ENCODE data around the gene IPO9. TPM values are rescaled to one million over a fixed set of nuclear protein-coding genes. Genes with fewer than 3 reads are reported as not detected.

Gene IPO9
- total RNA-seq, 1 donor from 2014 or later: 10.3 TPM

GRCh38 chr1:201810466-201811216 is 18.3 kb upstream of the IPO9 start:
- H3K36me3 ChIP-seq (ENCODE audit: control insufficient read depth, insufficient read depth, low read length): peaks cover 33% of the 10 kb centered on the region
- FAIRE-seq (no peak), DNase-seq (ENCODE audit: low read depth) (no peak)
- H3K27me3 ChIP-seq (ENCODE audit: control insufficient read depth, insufficient read depth, low read length): no peaks in the 10 kb centered on the region
- no peak for TF ChIP-seq CTCF (IDR thresholded peaks at IDR 0.05; ENCODE audit: insufficient read depth, low read length, severe bottlenecking)
- H3K4me3 ChIP-seq (ENCODE audit: low read depth, low read length): no peak overlapping the region

GRCh38 chr1:201813226-201813625 is 15.7 kb upstream of the IPO9 start:
- H3K36me3 ChIP-seq (ENCODE audit: control insufficient read depth, insufficient read depth, low read length): peaks cover 30% of the 10 kb centered on the region
- H3K27me3 ChIP-seq (ENCODE audit: control insufficient read depth, insufficient read depth, low read length): no peaks in the 10 kb centered on the region
- no peak for FAIRE-seq
- DNase-seq (ENCODE audit: low read depth): no peak
- no peak overlapping the region for H3K4me3 ChIP-seq (ENCODE audit: low read depth, low read length)
- TF ChIP-seq CTCF (IDR thresholded peaks at IDR 0.05; ENCODE audit: insufficient read depth, low read length, severe bottlenecking): no peak

DNA sequence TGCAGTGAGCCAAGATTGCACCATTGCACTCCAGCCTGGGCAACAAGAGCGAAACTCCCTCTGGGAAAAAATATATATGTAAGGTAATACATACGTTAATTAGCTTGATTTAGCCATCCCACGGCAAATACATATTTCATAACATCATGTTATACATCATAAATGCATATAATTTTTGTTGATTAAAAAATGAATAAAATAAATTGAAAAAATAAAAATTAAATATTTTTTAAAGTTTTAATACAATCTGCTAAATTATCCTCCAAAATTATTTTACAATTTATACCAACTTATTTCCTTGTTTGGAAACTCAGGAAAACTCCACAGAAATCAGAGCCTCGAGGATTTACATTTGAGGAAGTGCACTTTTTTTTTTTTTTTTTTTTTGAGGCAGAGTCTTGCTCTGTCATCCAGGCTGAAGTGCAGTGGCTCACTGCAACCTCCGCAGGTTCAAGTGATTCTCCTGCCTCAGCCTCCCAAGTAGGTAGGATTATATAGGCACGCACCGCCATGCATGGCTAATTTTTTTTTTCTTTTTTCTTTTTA is 12.6 kb upstream of the IPO9 start:
- no peak for FAIRE-seq
- no peak overlapping the region for H3K4me3 ChIP-seq (ENCODE audit: low read depth, low read length)
- peaks cover 18% of the 10 kb centered on the region for H3K36me3 ChIP-seq (ENCODE audit: control insufficient read depth, insufficient read depth, low read length)
- no peak for DNase-seq (ENCODE audit: low read depth)
- H3K27me3 ChIP-seq (ENCODE audit: control insufficient read depth, insufficient read depth, low read length): no peaks in the 10 kb centered on the region
- no peak for TF ChIP-seq CTCF (IDR thresholded peaks at IDR 0.05; ENCODE audit: insufficient read depth, low read length, severe bottlenecking)

GRCh38 chr1:201818971-201819750 is 9.8 kb upstream of the IPO9 start:
- H3K27me3 ChIP-seq (ENCODE audit: control insufficient read depth, insufficient read depth, low read length): no peaks in the 10 kb centered on the region
- no peak for FAIRE-seq

DNA sequence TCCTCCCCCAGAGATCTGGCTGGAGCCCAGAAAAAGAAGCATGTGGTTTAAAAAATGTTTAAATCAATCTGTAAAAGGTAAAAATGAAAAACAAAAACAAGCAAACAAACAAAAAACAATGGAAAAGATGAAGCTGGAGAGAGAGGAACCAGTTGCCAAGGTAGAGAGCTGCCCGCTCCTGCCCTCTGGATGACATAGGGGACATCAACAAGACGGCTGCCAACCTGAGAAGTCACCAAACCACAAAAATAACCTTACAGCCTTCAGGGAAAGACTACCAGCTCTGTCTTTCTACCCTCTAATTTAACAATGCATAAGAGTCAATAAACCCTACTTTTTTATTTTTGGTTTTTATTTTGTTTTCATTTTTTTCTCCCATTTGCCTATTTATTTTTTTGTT is 8.5 kb upstream of the IPO9 start:
- peaks cover 9% of the 10 kb centered on the region for H3K36me3 ChIP-seq (ENCODE audit: control insufficient read depth, insufficient read depth, low read length)
- H3K4me3 ChIP-seq (ENCODE audit: low read depth, low read length): no peak overlapping the region
- H3K27me3 ChIP-seq (ENCODE audit: control insufficient read depth, insufficient read depth, low read length): no peaks in the 10 kb centered on the region
- DNase-seq (ENCODE audit: low read depth) (no peak), FAIRE-seq (no peak)
- no peak for TF ChIP-seq CTCF (IDR thresholded peaks at IDR 0.05; ENCODE audit: insufficient read depth, low read length, severe bottlenecking)

More at GRCh38 chr1:201818971-201819750, 9.8 kb upstream of the IPO9 start:
- TF ChIP-seq CTCF (IDR thresholded peaks at IDR 0.05; ENCODE audit: insufficient read depth, low read length, severe bottlenecking): no peak
- no peak for DNase-seq (ENCODE audit: low read depth)
- Histone ChIP-seq H3K36me3 (ENCODE audit: control insufficient read depth, insufficient read depth, low read length) (peaks cover 9% of the 10 kb centered on the region), H3K4me3 (ENCODE audit: low read depth, low read length) (no peak overlapping the region)

Measured in bronchial epithelial cell (primary cell).